ENCODE data around the gene SERPINA10. TPM values are rescaled to one million over a fixed set of nuclear protein-coding genes. Genes with fewer than 3 reads are reported as not detected.
"Not testable (repeated sequence)": the region's sequence is repeated elsewhere in the genome, so short reads cannot be mapped to it uniquely, and the experiment has no call there.

The SERPINA10 gene
- total RNA-seq, 1 donor from 2014 or later = not detected

DNA sequence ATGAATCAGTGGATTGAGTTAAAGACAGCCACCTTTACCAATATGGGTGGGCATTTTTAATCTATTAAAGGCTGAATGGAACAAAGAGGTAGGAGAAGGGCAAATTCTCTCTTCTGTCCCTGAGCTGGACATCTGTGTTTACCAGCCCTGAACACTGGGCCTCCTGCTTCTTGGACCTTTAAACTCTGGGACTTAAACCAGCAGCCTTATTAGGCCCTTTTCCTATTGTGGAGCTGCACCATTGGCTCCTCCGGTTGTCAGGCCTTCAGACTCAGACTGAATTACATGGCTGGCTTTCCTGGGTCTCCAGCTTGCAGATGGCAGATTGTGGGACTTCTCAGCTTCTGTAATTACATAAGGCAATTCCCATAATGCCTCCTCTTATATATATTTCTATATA lies 23.6 kb upstream of the SERPINA10 start:
- FAIRE-seq = no peak

DNA sequence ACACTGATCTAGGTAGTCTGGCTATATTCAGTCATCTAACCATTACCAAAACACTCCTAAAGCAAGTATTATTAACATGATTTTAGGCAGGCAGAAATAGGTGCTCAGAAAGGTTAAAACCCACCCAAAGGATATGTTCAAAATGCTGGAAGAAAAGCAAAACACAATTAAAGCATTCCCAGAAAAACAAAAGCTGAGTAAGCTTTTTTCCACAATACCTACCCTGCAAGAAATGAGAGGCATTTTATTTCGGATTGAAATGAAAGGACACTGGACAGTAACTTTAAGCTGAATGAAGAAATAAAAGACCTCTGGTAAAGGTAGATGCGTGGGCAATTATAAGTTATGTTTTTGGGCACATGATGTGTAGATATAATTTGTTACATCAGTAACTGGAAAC lies 21.8 kb upstream of the SERPINA10 start:
- FAIRE-seq (no peak), DNase-seq (ENCODE audit: low spot score in 2 of 2) (no peak)

More for the DNA sequence above, 23.6 kb upstream of the SERPINA10 start:
- no peak for DNase-seq (ENCODE audit: low spot score in 2 of 2)

DNA sequence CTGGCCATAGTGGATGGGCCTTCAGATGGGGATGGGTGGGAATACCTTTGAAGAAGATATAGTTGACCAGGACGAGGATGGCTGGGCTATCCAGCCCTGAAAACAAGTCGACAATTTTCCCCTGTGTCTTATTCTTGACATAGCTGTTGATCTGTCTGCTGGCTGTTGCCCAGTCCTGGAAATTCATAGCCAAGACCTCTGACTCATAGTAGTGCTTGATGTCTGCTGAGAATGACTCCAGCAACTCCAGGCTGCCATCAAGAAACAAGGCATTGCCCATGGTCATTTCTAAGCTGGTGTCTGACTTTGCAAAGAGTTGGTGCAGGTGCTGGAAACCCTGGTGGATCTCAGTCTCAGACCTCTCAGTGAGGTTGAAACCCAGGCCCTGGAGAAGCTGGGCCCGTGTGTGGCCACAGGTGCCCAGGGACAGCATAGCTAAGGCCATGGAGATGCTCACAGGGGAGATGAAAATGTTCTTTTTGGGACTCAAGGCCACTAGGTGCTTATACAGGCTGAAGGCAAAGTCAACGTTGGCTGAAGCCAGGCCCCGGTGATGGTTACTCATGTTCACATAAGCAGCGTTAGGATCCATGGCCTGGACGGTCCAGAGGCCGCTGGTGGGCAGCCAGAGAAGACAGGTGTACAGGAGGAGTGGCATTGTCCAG lies 21.1 kb upstream of the SERPINA10 start:
- DNase-seq (ENCODE audit: low spot score in 2 of 2) (no peak), FAIRE-seq (no peak)

DNA sequence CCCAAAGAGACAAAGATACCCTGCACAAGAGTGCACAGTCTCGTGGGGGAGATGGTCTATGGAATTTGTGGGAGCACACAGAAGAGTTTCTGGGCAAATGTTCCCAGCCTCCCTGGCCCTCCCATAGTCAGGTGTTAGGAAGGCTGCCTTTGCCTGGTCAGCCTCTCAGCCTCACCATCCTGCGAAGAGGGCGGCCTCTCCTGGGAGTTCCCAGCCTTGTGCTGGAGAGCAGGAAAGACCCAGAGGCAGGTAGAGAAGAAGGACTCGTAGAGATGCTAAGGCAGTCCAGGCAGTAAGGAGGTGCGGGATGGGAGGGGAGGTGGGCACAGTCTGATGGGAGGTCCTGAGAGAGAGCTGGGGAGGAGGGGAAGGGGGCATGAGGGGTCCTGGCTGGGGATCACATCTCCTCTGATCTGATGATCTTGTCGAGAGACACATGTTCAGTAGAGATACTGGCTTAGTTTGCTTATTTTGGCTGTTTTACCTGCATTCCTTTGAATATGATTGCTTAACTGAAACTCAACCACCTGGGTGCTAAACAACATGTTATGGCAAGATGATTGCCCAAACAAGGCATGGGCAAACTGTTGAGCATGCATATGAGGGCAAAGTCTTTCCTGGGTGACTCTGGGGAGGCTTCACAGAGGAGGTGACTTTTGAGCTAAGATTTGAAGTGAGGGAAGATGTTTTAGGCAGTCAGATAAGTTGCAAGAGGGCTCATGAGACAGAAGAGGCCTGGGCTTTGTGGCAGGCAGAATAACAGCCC lies 19.6 kb upstream of the SERPINA10 start:
- no peak for DNase-seq (ENCODE audit: low spot score in 2 of 2)
- no peak for FAIRE-seq

DNA sequence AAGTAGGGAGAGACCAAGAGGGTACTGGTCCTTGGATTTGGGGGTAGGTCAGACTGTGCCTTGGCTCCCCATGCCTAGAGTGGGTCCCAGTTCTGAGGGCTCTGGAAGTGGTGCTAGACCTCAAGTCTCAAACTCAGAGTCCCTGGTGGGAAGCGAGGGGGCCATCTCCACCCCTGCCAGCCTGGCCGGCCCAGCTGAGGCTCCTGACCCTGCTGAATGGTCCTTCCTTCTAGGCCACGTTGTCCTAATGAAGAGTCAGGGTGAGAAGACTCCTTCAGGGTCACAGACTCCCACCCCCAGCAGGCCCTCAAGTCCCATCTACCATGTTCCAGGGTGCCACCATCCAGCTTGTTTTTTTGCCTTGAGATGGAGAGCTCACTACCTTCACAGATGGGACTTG lies 17.2 kb upstream of the SERPINA10 start:
- DNase-seq (ENCODE audit: low spot score in 2 of 2) (no peak), FAIRE-seq (no peak)

DNA sequence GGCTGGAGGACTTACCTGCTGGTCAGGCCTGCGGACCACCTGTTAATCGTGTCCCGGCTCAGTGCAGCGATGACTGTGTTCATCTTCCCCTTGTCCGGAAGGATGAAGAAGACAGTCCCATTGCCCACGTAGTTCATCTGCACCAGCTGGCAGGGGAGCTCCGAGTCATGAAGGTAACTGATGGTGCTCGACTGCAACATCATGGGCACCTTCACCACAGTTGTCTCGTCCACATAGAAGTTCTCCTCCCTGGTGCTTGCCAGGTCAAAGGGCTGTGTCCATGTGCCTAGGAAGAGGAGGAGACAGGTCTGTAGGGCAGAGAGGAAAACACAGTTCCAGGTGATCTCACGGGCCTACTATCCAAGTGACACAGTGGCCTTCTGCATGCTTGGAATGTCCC lies 16.7 kb upstream of the SERPINA10 start:
- DNase-seq (ENCODE audit: low spot score in 2 of 2) (no peak), FAIRE-seq (no peak)

DNA sequence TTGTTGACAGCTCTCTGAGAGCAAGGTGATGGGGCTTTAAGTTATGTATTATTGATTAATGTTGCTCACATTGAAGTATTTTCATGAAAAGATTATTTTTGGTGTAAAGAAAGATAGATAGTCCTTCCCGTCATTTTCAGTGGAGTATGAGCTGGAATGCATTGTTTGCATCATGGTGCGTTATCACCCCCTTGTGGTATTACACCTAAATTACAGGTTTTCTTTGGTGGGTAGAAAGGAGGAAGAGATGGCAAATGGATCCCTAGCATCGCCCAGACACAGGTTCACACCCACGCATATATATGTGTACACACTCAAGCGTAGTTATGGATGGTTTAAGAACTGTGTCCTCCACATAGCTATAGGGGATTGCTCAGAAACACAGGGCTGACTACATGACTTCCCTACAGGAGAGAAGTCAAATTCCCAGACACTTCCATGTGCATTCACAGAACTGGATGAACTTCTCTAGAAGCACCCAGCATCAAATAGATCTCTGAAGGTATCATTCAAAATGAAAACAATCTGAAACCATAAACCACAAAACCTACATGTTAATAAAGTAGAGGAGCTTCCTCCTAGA lies 14.4 kb upstream of the SERPINA10 start:
- DNase-seq (ENCODE audit: low spot score in 2 of 2) (no peak), FAIRE-seq (no peak)

DNA sequence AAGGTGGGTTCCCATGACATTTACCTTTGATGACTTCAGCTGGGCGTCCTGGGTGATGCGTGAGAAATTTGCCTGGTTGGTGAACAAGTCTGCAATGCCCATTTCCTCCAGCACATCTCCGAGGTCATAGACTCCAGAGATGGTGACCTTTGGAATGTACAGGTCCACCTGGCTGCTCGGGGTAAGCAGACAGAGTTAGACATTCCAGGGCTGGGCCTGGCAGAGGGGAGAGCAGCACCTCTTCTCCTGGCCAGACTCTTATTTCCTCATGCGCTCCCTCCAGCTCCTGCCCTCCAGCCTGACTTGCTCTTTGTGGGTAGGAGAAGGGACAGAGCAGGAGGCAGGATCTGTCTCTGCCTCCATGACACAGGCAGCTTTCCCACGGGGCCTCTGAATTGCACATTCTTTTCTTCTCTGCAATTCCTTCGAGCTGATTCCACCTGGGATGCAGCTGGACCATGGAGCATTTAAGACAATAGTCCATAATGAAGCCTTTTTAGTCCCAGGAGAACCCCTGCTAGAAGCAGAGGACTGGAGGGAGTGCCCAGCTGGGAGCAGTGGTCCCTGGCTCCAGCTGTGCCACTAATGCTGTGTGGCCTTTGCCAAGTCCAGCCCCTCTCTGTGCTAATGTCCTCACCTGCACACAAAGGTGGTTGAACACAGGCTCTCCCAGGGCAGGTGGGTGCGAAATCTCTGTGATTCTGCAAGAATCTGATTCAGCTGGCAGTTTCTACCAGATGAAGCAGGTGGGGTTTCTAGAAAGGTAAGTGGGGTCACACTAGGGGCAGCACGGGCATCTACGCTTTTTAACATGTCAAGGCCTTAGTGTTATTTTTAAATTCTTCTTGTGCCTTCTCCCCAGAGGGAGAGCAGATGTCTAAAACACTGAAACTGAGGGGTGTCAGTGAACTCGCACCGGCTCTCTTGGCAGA lies 13.2 kb upstream of the SERPINA10 start:
- DNase-seq (ENCODE audit: low spot score in 2 of 2) (no peak), FAIRE-seq (no peak)

DNA sequence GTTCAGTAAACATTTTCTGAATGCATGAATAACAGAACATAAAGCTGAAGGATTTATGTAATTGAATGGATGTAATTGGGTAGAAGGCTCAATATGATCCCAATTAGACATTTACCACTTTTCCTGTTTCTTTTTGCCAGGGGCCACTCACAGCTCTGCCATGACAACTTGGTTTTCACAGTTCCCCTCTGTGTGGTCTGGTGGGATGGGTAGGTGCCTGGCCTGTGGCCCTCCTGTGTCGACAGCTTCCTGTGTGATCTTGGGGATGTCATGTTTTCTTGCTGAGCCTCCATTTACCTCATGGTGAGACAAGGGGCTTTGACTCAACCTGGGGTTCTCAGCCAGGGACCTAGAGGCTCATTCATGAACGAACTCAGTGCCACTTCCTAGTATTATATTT lies 12.6 kb upstream of the SERPINA10 start:
- DNase-seq (ENCODE audit: low spot score in 2 of 2) (no peak), FAIRE-seq (no peak)

DNA sequence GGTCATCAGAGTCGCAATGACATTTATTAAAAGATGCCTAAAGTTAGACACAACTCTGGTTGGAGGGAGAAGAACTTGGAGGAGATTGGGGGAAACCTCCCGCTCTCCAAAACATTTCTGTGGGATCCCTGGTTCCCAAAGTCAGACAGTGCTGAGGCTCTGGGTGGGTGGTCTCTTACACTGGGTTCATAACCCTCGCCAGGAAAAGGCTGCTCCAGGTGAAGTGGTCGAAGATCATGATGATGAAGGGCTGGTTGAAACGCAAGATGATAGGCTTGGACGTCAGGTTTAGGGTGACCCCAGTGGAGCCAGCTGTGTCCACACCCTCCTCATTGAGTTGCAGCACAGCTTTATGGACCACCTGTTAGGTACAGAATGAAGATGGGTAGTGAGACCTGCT lies 11.2 kb upstream of the SERPINA10 start:
- no peak for FAIRE-seq
- DNase-seq (ENCODE audit: low spot score in 2 of 2) = no peak

DNA sequence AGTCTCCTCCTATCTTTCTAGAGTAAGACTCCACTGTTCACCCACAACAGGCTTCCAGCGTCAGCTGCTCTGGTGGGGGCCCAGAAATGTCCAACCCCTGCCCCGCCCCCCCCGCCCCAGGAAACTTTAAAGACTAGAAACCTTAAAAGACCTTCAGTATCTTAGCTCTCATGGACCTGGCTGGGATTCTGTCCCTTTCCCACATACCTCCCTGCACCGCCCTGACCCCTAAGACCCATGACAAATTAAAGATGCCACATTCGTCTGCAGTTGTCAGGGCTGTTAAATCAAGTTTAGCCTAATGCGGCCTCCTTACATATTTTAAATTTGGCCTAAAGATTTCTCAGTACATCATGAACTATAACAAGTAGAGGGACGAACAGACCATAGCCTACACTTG lies 10.0 kb upstream of the SERPINA10 start:
- FAIRE-seq (no peak), DNase-seq (ENCODE audit: low spot score in 2 of 2) (no peak)

DNA sequence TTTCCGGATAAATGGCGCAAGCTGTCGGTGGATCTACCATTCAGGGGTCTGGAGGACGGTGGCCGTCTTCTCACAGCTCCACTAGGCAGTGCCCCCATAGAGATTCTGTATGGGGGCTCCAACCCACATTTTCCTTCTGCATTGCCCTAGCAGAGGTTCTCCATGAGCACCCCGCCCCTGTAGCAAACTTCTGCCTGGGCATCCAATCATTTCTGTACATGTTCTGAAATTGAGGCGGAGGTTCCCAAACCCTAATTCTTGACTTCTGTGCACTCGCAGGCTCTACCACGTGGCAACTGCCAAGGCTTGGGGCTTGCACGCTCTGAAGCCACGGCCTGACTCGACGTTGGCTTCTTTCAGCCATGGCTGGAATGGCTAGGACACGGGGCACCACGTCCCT lies 5.1 kb upstream of the SERPINA10 start:
- FAIRE-seq (no peak), DNase-seq (ENCODE audit: low spot score in 2 of 2) (no peak)

DNA sequence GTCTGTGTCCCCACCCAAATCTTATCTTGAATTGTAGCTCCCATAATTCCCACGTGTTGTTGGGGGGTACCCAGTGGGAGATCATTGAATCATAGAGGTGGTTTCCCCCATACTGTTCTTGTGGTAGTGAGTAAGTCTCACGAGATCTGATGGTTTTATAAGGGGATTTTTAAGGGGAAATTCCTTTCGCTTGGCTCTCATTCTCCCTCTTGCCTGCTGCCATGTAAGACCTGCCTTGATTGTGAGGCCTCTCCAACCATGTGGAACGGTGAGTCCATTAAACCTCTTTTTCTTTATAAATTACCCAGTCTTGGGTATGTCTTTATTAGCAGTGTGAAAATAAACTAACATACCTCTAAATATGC lies 3.1 kb upstream of the SERPINA10 start:
- FAIRE-seq; DNase-seq (ENCODE audit: low spot score in 2 of 2): not testable (repeated sequence)

DNA sequence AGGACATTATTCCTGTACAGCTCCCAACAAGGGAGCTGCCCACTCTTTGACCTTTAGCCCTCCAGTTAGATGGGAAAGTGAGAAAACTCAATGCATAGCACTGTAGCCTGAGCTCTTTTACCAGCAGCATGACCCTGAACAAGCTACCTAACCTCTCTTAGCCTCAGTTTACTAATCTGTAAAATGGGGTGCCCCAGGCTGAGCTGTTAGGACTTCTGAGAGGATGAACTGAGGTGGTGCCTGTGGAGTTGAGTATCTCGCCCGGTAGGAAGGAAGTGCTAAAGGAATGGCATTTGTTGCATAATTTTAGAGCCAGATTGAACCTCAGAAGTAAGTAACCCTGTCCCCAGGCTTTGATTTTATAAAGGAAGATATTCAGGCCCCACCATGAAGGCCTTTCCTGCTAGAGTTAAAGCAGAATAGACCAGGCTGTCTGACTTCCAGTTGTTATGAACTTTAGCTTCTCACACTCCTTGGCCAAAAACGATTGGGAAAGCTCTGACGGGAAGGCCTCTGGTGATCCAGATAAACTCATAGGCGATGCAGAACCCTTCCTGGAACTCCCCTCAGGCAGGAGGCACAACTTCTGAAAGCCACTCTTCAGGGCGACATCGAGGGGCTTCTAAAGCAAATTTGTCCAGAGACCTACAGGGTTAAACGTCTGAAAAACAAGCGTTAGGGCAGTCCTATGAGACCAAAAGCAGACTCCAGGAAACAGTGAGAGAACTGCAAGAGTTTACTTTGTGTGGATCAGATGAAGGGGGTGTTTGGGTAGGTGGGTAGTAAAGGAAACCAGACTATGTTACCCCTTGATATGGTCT lies 2.5 kb upstream of the SERPINA10 start:
- DNase-seq (ENCODE audit: low spot score in 2 of 2) = no peak
- FAIRE-seq = no peak

DNA sequence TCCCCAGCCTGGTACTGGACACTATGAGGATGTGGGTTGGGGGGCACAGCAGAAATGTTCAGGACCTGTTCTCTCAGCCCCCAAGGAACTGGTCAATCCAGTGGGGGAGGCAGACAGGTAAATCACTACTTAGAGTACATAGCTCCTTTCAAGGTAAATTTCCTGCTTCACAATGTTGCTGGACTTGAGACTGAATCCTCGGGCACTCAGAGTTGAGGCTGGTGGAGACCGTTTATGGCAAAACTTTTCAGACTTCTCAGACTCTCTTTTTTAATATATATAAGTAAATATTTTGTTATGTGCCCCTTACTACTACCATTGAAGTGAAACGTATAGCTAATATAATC lies 483 bp upstream of the SERPINA10 start:
- no peak for FAIRE-seq
- no peak for DNase-seq (ENCODE audit: low spot score in 2 of 2)

DNA sequence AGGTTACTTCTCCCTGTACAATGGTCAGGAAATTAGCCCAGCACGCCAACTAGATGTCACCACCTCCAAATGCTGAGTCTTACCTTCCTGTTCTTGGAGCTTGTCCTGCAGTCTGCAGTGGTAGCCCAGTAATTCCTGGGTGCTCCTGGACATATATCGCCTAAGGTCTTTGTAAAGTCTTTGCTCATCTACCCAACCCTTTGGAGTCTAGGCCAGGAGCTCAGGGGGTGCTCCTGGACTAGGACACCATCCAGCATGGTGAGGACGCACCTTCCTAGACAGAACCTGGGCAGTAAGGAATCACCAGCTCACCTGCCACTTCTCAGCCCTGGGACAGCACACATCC lies 569 bp downstream of the SERPINA10 start:
- FAIRE-seq (no peak), DNase-seq (ENCODE audit: low spot score in 2 of 2) (no peak)

DNA sequence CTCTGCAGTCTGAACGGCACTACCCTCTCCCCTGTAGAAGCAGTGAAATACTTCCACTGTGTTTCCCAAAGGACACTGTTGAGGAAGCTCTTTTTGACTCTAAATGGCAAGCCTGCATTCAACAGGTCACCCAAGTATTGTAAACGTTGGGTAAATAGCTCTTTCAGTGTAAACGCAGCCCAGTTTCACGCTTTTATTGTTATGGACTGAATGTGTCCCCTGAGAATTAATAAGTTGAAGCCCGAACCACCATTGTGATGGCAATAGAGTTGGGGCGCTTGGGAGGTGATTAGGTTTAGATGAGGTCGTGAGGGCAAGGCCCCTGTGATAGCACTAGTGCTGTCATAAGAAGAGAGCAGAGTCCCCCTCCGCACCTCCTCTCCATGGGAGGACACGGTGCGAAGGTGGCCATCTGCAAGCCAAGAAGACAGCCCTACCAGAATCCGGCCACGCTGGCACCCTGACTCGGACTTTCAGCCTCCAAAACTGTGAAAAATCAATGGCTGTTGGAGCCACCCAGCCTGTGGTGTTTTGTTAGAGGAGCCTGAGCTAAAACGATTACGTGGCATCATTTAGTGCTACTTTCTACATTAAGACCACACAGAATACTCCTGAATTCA lies 1.1 kb downstream of the SERPINA10 start:
- DNase-seq (ENCODE audit: low spot score in 2 of 2) (no peak), FAIRE-seq (no peak)

DNA sequence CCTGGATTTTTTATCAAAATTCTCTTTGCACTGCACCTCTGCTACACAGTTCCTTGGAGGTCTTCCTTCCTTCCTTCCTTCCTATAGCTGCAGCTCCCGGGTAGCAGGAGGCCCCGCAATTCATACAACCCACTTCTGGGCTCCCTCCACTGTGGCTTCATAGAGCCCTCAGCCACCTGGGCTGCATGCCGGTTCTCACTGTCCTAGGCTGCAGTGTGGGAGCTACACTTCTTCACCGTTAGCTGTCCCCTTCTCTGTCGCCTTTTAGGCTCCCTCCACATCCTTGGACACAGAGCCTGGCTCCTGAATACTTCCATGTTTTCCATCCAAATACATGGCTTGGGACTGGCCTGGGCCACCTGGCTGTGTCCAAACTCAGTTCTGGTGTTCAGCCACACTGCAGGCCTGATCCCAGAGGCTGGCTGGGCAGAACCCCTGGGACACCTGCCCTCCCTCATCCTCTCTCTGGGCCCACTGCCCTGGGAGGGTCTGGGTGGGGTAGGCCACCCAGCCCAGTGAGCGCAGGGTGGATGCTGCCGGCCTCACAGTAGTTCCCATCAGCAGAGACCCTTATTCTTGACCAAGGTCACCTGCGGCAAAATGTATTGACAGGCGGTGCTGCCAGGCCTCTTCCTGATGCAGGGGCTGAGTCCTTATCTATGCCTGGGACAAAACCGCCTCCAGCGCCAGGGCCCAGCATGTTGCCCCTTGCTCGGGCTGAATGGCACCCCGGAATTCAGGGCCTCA lies 1.7 kb downstream of the SERPINA10 start:
- FAIRE-seq = no peak

DNA sequence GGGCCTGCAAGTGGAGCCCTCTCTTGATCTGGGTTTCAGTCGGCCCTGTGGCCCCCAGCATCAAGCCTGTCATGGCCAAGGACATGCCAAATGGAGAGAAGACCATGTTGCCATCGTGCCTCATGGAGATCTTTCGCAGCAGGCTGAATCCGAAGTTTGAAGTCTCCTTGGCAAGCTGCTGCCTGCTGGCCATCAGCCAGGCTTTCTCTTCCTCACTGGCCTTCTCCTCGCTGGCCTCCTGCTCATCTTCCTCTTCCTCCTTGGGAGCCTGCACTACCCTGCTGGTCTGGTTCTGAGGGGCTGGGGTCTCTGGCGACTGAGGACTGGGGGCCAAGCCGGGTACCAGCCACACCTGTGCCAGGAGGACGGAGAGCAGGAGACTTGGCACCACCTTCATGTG lies 2.9 kb downstream of the SERPINA10 start:
- FAIRE-seq (no peak), DNase-seq (ENCODE audit: low spot score in 2 of 2) (no peak)

More for the DNA sequence above, 1.7 kb downstream of the SERPINA10 start:
- DNase-seq (ENCODE audit: low spot score in 2 of 2) = no peak
